Measurements from ENCODE around the gene SETDB2.

DNA sequence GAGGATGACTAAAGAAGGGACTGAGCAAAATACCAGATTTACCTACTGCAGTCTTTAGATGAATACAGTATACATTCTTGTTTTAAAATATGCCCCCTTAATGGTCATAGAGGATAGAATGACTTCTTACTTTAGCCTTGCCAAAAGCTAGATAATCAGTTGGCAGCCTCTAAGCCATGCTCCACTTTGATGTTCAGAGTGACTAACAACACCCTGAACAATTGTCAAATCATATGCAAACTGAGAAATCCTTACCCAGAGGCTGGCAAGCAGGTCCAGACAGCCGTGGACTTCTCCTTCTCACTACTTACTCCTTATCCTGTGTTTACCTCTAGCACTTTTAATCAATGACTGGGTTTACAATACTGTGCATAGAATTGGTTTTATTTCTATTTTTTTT lies 28.1 kb downstream of the SETDB2 start:
- TF ChIP-seq RAD21 (IDR thresholded peaks at IDR 0.05; ENCODE audit: low read depth) (no peak), CREB1 (IDR thresholded peaks at IDR 0.05; ENCODE audit: low read depth) (no peak)
- TF ChIP-seq, protein P1, sequence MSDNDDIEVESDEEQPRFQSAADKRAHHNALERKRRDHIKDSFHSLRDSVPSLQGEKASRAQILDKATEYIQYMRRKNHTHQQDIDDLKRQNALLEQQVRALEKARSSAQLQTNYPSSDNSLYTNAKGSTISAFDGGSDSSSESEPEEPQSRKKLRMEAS (IDR thresholded peaks at IDR 0.05) = no peak

Data from Ishikawa (cell line).